GM19193 (cell line): ENCODE results near the gene CASKIN2.

Experiments used
- POLR2A ChIP-seq: IDR thresholded peaks from 4 replicates; pipeline ENCODE4 v1.6.1; 2011; ENCODE audit not compliant: insufficient read depth, insufficient read length; ENCODE audit errors: extremely low read depth

CASKIN2 gene

DNA sequence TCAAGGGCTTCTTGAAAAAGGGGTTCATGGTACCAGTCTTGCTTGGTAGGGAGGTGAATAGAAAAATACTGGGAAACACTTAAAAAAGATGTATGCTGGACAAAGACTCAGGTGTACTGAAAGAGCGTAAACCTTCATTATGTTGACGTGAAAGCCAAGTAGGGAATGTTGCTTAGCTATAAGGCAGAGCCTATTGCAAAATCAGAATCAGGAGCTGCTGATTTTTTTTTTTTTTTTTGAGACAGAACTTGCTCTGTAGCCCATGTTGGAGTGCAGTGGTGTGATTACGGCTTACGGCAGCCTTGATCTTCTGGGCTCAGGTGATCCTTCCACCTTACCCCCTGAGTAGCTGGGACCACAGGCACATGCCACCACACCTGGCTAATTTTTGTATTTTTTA lies 55.0 kb downstream of the CASKIN2 start:
- no peak for TF ChIP-seq POLR2A

DNA sequence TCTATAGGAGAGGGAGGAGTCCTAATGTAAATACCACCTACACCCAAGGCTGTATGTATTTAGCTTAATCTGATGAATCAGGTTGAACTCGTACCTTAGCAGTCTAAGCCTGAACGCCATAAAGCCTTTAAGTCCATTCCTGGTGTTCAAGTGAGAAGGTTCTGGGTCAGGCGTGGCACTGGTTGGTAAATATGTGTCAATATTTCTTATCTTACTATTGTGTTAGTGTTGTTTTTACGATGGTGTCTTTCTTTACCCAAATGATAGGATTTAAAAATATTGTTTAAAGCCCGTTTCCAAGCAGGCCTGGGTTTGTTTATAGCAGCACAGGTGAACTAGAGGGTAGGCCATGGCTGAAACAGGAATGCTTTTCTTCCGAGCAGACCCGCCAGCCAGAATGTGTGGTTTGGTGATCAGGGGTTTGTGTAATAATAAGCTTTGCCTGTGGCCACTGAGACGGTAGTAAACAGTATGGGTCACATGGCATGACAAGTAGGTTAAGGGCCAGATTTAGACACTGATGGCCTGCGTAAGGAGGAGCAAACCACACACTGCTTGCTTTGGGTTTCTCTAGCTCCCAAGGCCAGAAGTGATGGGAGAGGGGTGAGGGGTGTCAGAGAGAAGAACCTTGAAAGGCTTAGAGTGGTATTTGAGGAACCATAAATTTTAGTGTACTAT lies 55.6 kb downstream of the CASKIN2 start:
- TF ChIP-seq POLR2A, result no peak

DNA sequence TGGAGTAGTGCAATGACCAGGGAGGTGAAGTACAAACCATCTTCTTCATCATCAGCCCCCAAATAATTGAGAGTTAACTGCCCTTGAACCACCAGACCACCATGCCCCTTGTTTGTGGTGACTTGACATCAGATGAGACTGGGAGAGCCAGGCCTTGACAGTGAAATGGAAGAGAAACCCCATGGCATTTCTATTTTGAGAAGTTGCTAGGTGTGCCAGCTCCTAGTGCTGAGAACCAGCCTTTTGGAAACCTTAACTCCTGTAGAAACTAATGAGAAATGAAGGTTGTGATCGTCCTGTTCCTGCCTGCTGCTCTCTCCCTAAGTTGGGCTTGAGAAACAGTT lies 56.1 kb downstream of the CASKIN2 start:
- TF ChIP-seq POLR2A, result no peak

DNA sequence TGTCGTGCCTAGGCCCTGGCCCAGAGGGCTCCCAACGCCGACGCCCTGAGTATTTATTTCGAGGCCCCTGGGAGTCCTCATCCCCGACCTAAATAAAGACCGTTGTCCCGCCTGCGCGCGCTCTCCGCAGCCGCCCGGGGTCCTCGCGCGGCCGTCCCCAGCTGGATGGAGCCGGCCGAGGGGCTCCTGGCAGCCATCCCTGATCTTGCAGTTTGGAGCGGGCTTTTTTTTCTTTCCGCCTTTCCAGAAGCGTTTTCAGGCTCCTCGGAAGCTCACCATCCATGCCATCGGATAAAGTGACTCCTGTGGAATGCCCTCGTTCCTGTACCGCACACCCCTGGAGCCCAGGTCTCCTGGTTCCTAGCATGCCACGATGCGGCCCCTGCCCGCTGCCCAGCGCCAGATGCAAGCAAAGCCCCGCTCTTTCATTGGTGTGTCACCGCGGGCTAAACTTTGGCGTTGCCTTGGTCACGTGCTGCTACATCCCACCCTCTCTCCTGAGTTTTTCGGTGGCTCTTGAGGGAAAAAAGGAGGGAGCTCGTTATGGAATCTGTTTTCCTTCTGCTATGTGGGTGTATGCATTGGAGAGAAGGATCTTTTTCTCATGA lies 58.2 kb downstream of the CASKIN2 start:
- no peak for TF ChIP-seq POLR2A

DNA sequence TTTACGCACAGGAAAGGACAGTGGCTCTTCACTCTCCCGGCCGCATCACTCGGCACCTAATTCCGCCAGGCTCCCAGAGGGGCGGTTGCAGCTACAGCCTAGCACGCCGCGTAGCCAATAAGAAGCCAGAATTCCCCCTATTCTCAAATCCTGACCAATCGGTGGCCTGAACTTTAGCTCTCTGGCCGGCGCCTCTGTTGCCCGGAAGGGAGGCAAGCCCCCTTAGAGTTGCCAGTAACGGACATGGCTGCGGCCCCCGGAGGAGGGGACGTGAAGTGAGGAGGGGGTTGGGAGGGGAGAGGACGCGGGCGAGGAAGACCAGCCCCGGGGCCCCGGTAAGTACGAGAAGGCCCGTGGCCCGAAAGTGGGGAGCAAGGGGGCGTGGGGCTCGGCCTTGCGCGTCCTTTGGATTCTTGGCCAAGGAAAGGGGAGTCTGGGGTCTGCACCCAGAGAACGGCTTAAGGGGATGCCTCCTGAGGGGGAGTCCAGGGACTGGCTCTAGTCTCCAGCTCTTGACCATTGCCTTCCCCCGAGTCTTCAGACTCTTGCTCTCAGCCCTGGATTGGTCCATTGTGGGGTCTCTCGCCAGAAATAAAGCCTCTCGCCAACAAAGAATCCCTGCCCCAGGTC lies 58.8 kb downstream of the CASKIN2 start, which contains the start of gene TMEM94:
Gene TMEM94 (plus strand): TSS at position 219 of the 630 bp plus-strand sequence. CDS start 15,271 bp downstream, outside the sequence.
- TF ChIP-seq POLR2A, result peak; percentile 69

DNA sequence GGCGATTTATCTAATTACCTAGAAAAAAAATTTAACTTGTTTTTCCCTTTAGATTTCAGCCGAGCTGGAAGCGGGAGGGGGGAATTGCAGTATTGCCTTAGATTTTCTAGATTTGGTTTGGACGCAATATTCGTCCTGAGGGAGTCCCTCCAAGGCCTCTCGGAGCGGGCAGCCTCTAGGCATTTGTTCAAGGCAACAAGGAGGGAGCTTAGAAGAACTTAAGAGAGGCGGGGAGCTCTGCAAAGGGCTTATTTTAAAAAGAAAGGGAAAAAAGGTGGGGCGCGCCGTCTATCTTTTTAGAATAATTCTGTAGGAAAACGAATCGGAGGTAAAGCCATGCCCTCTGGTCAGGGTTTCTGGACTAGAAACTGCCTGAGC lies 59.3 kb downstream of the CASKIN2 start:
- TF ChIP-seq POLR2A, result no peak

DNA sequence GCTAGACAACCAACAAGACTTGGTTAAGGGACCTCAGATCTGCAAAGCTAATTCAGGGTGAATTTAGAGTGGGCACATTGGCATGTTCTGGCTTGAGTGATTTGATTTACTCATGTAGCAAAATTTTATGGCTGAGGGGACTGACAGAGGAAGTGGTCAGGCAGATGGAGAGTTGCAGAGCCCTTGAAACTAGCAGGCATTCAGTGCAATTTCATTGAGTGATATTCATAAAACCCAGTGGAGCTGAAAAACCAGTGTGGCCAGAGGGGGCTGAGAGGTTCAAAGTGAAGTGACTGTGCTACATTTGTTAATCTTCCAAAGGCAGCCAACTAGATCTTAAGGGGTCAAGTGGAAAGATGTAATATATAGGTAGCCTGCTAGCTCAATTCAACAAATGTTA lies 61.1 kb downstream of the CASKIN2 start:
- TF ChIP-seq POLR2A, result no peak

DNA sequence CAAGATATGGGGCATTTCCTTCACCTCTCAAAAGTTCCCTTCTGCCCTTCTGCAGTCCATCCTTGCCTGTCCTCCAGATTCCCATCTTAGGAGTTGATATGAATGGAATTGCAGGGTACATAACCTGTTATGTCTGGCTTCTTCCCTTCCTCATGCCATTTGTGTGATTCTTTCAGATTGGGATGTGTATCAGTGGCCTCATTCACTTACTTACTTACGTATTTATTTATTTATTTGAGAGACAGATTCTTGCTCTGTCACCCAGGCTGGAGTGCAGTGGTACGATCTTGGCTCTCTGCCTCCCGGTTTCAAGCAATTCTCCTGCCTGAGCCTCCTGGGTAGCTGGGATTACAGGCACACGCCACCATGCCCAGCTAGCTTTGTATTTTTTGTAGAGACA lies 65.1 kb downstream of the CASKIN2 start:
- no peak for TF ChIP-seq POLR2A
